ENCODE measurements around the gene HMG20A.

Gene HMG20A

DNA sequence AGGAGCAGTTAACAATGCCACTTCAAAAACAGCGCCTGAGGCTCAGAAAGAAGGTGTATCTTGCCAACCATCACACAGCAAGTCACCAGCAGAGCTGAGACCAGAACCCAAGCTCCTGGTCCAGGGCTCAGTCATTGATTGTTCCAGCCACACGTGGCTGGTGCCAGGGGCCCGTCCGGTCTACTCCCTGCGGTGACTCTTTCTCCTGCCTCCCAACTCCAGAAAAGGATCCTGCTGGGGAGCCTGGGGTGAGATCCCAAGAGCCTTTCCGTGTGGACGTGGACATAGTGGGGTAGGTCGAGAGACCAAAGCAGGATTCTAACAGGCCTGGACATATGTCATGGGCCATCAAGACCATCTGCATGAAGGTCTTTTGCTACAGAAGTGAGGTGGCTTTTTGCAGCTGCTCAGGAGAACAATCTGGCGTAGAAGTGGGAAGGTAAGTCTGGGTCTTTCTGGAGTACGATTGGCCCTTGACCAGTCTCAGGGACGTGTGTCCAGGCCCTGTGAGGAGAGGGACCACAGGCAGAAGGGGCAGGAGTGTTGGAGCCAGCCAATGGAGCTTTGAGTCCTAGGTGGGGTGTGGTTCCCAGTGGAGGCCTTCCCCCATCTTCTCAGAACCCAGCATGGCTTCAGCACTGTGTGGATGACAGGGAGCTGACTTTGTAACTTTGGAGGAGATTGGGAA is 105.4 kb downstream of the HMG20A start:
- no peak for DNase-seq

DNA sequence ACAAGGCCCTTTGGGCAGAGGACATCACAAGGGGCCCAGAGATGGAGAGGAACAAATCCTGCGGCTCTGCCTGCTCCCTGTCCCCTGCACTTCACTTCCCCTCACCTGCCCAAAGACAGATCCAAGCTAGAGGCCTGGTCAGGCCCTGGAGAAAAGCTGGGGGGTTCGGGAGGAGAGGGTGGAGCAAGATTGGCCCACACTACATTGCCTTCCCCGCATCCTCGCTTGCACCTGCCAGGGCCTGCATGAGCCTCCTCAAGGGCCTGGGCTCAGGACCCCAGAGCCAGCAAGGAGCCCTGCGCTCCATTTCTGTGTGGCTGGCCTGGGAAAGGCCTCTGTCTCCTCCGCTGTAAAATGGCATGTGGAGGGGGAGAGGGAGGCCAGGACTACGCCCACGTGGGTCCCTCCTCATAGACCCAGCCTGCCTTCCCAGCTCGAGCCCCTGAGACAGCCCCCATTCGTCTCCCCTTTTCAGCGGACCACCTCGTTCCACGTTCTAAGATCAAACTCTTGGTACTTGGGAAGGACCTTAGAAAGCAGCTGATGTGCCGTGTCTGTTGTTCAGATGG is 106.0 kb downstream of the HMG20A start:
- DNase-seq = no peak

DNA sequence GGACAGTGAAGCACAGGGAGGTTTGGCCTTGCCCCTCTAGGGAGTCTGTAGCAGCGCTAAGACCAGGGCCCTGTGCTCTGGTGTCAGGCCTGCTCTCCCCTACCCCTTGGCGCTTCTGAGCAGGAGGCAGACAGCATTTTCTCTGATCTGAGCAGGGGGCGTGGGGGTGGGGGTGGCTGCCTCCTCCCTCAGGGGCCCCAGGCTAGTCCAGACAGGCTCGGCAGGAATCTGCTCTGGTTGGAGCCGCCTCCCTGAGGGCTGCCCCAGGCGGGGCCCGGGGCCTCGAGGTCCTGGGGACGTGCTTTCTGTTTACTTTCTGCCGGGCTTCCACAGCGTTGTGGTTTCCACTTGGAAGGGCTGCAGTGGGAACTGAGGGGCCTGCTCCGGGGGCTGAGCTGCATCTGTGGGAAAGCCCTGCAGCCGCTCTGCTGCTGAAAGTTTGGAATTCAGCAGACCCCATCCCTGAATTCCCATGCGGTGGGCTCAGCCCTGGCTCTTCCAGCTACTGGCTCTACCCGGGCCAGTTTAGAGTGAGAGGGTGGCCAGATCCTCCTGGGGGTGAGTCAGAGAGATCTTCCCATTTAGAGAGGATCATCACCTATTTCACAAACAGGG is 106.6 kb downstream of the HMG20A start:
- peak; percentile 84 for DNase-seq

DNA sequence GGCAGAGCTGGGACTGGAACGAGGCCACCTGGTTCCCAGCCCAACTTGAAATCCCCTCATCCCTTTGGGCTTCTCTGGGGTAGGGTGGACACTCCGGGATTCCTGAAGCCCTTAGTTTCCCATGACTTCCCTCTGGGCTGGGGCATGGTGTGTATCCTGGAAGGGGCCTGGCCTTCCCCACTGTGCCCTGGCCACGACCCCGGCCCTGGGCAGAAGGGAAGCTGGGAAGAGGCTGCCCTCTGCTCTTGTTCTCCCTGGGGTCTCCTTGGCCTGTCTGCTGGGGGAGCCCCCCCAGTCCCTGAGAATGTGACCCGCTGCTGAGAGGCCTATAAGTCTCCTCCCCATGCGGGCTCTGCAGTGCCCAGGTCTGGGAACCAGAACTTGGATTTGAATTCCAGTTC is 107.1 kb downstream of the HMG20A start:
- DNase-seq = no peak

- DNase-seq = no peak
These were observed 107.7 kb downstream of the HMG20A start for GRCh38 chr15:77528290-77528967.

GRCh38 chr15:77528968-77529319 is 108.3 kb downstream of the HMG20A start:
- DNase-seq = no peak

DNA sequence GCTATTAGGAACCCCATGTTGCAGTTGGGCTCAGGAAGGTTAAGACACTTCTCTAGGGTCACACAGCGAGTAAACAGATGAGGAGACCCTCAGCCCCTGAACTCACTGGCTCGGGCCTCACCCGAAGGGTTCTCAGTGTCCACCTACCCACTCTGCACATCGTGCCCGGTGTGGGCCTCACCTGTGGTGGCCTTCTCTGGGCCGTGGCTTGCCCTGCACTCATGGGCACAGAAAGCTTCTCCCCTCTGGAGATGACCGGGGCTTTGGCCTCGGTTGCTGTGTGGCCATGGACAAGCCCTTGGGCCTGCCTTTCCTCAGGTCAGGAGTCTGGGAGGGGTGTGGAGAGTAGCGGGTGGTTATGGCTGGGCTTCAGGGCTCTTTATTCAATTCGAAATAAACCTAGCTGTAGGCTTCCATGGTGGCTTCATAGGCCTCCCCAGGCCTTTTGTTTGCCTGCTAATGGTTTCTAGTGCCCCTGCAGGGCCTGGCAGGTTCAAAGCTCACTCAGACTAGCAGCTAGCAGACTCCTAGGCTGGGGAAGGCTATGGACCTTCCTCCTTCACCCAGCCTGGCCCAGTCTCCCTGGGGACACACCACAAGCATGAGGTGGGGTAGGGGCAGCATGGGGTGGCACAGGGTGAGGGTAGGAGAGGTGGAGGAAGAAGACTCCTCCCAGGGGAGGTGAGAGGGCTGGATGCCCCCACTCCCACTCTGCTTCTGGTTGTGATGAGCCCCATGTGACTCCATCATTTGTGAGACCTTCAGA is 108.9 kb downstream of the HMG20A start:
- DNase-seq = no peak

DNA sequence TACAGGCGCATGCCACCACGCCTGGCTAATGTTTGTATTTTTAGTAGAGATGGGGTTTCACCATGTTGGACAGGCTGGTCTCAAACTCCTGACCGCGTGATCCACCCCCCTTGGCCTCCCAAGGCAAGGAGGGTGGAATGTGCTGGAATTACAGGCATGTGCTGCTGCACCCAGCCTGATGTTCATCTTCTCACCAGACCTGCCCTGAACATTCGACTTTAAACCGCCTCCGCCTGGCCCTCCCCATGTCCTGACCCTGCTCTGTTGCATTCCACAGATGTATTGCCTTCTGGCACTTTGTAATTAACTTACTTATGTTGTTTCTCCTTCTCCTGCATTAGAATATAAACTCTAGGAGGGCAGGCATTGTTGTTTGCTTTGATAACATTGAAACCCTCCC is 109.9 kb downstream of the HMG20A start:
- DNase-seq = no peak

- no peak for DNase-seq
These were observed 110.7 kb downstream of the HMG20A start for GRCh38 chr15:77531191-77532000.

DNA sequence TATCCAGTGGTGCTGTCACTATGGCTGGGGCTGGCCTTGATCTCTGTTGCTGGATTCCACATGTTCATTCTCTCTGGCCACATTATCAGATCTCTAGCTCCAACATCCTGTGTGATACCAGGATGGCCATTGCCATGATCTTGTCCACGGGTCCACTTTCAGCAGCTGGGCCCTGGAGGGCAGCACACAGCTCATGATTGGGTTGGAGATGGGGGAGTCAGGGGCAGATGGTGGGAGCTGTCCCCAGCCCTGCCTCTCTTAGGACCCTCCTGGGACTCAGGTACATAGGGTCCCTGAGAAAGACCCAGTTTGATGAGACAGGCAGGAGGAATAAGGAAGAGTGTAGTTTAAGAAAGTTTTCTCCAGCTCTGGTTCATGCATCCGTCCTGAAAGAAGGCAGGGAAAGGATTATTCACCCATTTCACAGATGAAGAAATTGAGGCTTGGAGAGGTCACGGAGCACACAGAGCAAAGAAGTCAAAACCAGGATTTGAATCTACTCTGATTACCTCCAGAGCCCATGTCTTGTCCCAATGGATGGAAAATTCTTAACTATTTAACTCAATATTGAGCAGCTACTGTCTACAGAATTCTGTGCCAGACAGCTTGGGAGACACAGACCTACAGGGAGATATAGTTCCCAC is 111.5 kb downstream of the HMG20A start:
- no peak for DNase-seq

DNA sequence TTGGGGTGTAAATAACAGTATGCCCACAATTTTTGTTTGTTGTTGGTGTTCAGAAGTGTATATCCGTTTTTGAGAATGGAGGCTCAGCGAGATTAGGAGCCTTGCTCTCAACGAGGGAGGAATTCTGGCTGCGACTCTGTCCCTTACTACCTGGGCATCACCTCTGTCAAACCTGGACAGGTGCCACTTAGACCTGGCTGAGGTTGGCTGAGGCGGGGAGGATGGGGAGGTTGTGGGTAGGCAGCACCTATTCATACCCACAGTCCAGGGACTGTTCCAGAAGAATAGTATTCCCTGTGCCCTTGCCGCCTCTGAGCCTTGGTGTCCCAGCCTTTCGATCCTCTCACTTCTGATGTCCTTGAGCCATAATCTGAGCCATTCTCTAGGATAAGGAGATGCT is 112.2 kb downstream of the HMG20A start:
- no peak for DNase-seq

DNA sequence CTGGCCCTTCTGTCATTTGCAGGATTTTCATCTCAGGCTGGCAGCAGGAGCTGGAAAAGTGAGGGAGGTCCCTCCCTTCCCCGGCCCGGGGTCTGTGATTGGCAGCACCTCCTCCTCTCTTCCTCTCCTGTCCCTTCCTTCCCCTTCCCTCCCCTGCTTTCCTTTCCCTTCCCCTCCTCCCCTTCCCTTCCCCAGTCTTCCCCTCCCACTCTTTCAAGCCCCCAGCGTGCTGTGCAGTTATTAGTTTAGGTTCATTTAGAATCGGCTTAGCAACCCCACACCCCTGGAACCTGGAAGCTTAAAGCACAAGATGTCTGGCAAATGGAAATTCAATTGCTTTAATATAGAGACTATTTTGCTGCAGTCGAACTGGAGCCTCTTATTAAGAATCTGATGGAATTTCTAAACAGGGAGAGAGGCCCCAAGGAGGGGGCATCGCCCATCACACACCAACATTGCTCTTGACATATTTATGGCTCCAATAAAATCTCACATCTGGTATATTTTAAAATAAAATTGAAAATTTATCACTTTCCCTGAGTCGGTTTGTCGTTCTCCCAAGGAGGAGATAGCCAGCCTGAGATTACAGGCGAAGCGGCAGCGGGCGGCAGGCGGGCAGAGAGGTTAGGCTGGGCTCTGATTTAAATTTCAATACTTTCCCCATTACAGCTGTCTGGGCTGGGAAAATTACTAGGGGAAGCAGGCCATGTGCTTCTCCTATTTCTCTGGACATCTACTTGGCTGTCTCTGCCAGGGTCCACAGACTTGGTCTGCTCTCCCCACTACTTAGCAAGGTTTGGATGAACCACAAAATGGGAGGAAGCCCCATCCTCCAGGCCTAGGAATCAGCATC is 113.1 kb downstream of the HMG20A start:
- no peak for DNase-seq
